HFF-Myc (cell line): ENCODE data around the gene KRI1.

Source experiments
- DNase-seq: peaks from one replicate; pipeline ENCODE4 v3.0.0-alpha.2; 2011; ENCODE audit warnings: low read depth; ENCODE audit errors: extremely low read depth
- H3K4me3 ChIP-seq: replicated peaks from 2 replicates; pipeline ENCODE4 v1.5.1; 2011; ENCODE audit warnings: low read depth, mild to moderate bottlenecking, control low read depth, low read length
- CTCF ChIP-seq: IDR thresholded peaks from 2 replicates; pipeline ENCODE4 v1.5.1; 2012; ENCODE audit warnings: mild to moderate bottlenecking, low read depth, low read length, control low read depth; ENCODE audit errors: missing control alignments

Gene KRI1

GRCh38 chr19:10550336-10550735 lies 15.5 kb downstream of the KRI1 start:
- DNase-seq, result no peak
- no peak overlapping the region for H3K4me3 ChIP-seq
- TF ChIP-seq CTCF, result no peak

GRCh38 chr19:10549733-10550132 lies 16.1 kb downstream of the KRI1 start:
- no peak for DNase-seq
- no peak overlapping the region for H3K4me3 ChIP-seq
- TF ChIP-seq CTCF, result no peak

GRCh38 chr19:10548746-10549276 lies 17.0 kb downstream of the KRI1 start:
- no peak for DNase-seq
- no peak overlapping the region for H3K4me3 ChIP-seq
- no peak for TF ChIP-seq CTCF

GRCh38 chr19:10546817-10547216 lies 19.0 kb downstream of the KRI1 start:
- H3K4me3 ChIP-seq, result no peak overlapping the region
- DNase-seq, result no peak
- TF ChIP-seq CTCF, result no peak

- no peak for TF ChIP-seq CTCF
- H3K4me3 ChIP-seq, result peak overlapping the region; percentile 81
- DNase-seq, result no peak
Measured at GRCh38 chr19:10544753-10545251, 21.0 kb downstream of the KRI1 start.

- DNase-seq, result no peak
- peak overlapping the region; percentile 81 for H3K4me3 ChIP-seq
- TF ChIP-seq CTCF, result no peak
Measured at GRCh38 chr19:10544242-10544752, 21.5 kb downstream of the KRI1 start.
